ENCODE measurements around the gene CIRBP.

CIRBP gene

GRCh38 chr19:1251330-1252220, 17.6 kb upstream of the CIRBP start:
- no peak for TF ChIP-seq CTCF (IDR thresholded peaks at IDR 0.05; ENCODE audit: insufficient read depth, missing control alignments)
- no peak for FAIRE-seq
- DNase-seq (ENCODE audit: insufficient read length, low spot score): no peak

- no peak for FAIRE-seq
- no peak for DNase-seq (ENCODE audit: insufficient read length, low spot score)
- no peak for TF ChIP-seq CTCF (IDR thresholded peaks at IDR 0.05; ENCODE audit: insufficient read depth, missing control alignments)
Observed at GRCh38 chr19:1252221-1252820, 16.8 kb upstream of the CIRBP start.

- no peak for TF ChIP-seq CTCF (IDR thresholded peaks at IDR 0.05; ENCODE audit: insufficient read depth, missing control alignments)
- FAIRE-seq: no peak
- no peak for DNase-seq (ENCODE audit: insufficient read length, low spot score)
Observed at GRCh38 chr19:1252821-1253513, 16.2 kb upstream of the CIRBP start.

GRCh38 chr19:1253514-1254080, 15.5 kb upstream of the CIRBP start:
- no peak for FAIRE-seq
- no peak for TF ChIP-seq CTCF (IDR thresholded peaks at IDR 0.05; ENCODE audit: insufficient read depth, missing control alignments)
- no peak for DNase-seq (ENCODE audit: insufficient read length, low spot score)

- DNase-seq (ENCODE audit: insufficient read length, low spot score) (no peak), FAIRE-seq (no peak)
- no peak for TF ChIP-seq CTCF (IDR thresholded peaks at IDR 0.05; ENCODE audit: insufficient read depth, missing control alignments)
Observed at GRCh38 chr19:1254081-1254527, 15.0 kb upstream of the CIRBP start.

- DNase-seq (ENCODE audit: insufficient read length, low spot score): no peak
- no peak for FAIRE-seq
- TF ChIP-seq CTCF (IDR thresholded peaks at IDR 0.05; ENCODE audit: insufficient read depth, missing control alignments): no peak
Observed at GRCh38 chr19:1254530-1255185, 14.5 kb upstream of the CIRBP start.
